Measurements from ENCODE around the gene SLC25A45. TPM values are rescaled to one million over a fixed set of nuclear protein-coding genes. Genes with fewer than 3 reads are reported as not detected.
A peak's percentile ranks its signal among the peaks of the same experiment; 100 is the strongest.

Gene SLC25A45
- total RNA-seq, 1 donor, result 4.3 TPM

- Histone ChIP-seq H3K4me1 (ENCODE audit: insufficient read depth, low read length) (peaks cover 11% of the 10 kb centered on the region), H3K79me2 (ENCODE audit: insufficient read depth, low read length) (no peaks in the 10 kb centered on the region), H4K20me1 (ENCODE audit: insufficient read depth, low read length) (no peaks in the 10 kb centered on the region), H3K4me2 (ENCODE audit: insufficient read depth, low read length) (no peak overlapping the region), H3K36me3 (ENCODE audit: insufficient read depth, low read length) (no peaks in the 10 kb centered on the region), H3K27me3 (ENCODE audit: insufficient read depth, low read length) (no peaks in the 10 kb centered on the region), H3K9me3 (ENCODE audit: low read depth, low read length) (no peaks in the 10 kb centered on the region), H3K27ac (ENCODE audit: low read depth, low read length) (no peak overlapping the region), H2AFZ (ENCODE audit: low read length) (no peak overlapping the region), H3K4me3 (ENCODE audit: insufficient read depth, low read length) (no peak overlapping the region)
- no peak for TF ChIP-seq CTCF (IDR thresholded peaks at IDR 0.05; ENCODE audit: extremely low read depth, low read depth, low read length)
- no peak for DNase-seq (ENCODE audit: insufficient read length, low spot score, missing footprints)
Measured at GRCh38 chr11:65375012-65375411, 7.4 kb downstream of the SLC25A45 start.

GRCh38 chr11:65373839-65374580 lies 8.4 kb downstream of the SLC25A45 start:
- H3K79me2 ChIP-seq (ENCODE audit: insufficient read depth, low read length), result no peaks in the 10 kb centered on the region
- H4K20me1 ChIP-seq (ENCODE audit: insufficient read depth, low read length), result no peaks in the 10 kb centered on the region
- no peaks in the 10 kb centered on the region for H3K9me3 ChIP-seq (ENCODE audit: low read depth, low read length)
- no peaks in the 10 kb centered on the region for H3K27me3 ChIP-seq (ENCODE audit: insufficient read depth, low read length)
- TF ChIP-seq CTCF (IDR thresholded peaks at IDR 0.05; ENCODE audit: extremely low read depth, low read depth, low read length), result no peak
- H3K27ac ChIP-seq (ENCODE audit: low read depth, low read length), result no peak overlapping the region
- H3K36me3 ChIP-seq (ENCODE audit: insufficient read depth, low read length), result no peaks in the 10 kb centered on the region
- H3K4me3 ChIP-seq (ENCODE audit: insufficient read depth, low read length), result no peak overlapping the region
- DNase-seq (ENCODE audit: insufficient read length, low spot score, missing footprints), result no peak
- H3K4me2 ChIP-seq (ENCODE audit: insufficient read depth, low read length), result no peak overlapping the region
- H2AFZ ChIP-seq (ENCODE audit: low read length), result no peak overlapping the region
- peaks cover 11% of the 10 kb centered on the region for H3K4me1 ChIP-seq (ENCODE audit: insufficient read depth, low read length)

GRCh38 chr11:65370659-65371049 lies 11.8 kb downstream of the SLC25A45 start:
- Histone ChIP-seq H3K27ac (ENCODE audit: low read depth, low read length) (peak overlapping the region; percentile 76), H3K4me2 (ENCODE audit: insufficient read depth, low read length) (peak overlapping the region; percentile 18)

More at GRCh38 chr11:65370659-65371049, 11.8 kb downstream of the SLC25A45 start:
- Histone ChIP-seq H3K79me2 (ENCODE audit: insufficient read depth, low read length) (peaks cover 5% of the 10 kb centered on the region), H4K20me1 (ENCODE audit: insufficient read depth, low read length) (no peaks in the 10 kb centered on the region), H3K9me3 (ENCODE audit: low read depth, low read length) (no peaks in the 10 kb centered on the region), H3K4me3 (ENCODE audit: insufficient read depth, low read length) (no peak overlapping the region), H3K36me3 (ENCODE audit: insufficient read depth, low read length) (no peaks in the 10 kb centered on the region), H2AFZ (ENCODE audit: low read length) (no peak overlapping the region), H3K4me1 (ENCODE audit: insufficient read depth, low read length) (peaks cover 11% of the 10 kb centered on the region), H3K27me3 (ENCODE audit: insufficient read depth, low read length) (no peaks in the 10 kb centered on the region)
- no peak for DNase-seq (ENCODE audit: insufficient read length, low spot score, missing footprints)
- no peak for TF ChIP-seq CTCF (IDR thresholded peaks at IDR 0.05; ENCODE audit: extremely low read depth, low read depth, low read length)

Measured in osteoblast (primary cell).